HepG2 (cell line): ENCODE measurements around the gene METAP1D. TPM values are rescaled to one million over a fixed set of nuclear protein-coding genes. Genes with fewer than 3 reads are reported as not detected.

Experiments
- AKNA ChIP-seq: sonication (generic); formaldehyde crosslinking; IDR thresholded peaks from 2 replicates; pipeline ENCODE4 v1.4.0; 2020; ENCODE audit warnings: missing genetic modification reagents, borderline replicate concordance
- CENPT ChIP-seq: sonication (generic); formaldehyde crosslinking; IDR thresholded peaks from 2 replicates; pipeline ENCODE4 v1.8.0; 2022; ENCODE audit warnings: low read depth, mild to moderate bottlenecking, moderate library complexity, missing genetic modification reagents
- CTCF ChIP-seq: sonication (generic); formaldehyde crosslinking; IDR thresholded peaks from 2 replicates; pipeline ENCODE4 v1.5.0; 2020; ENCODE audit warnings: mild to moderate bottlenecking, missing genetic modification reagents, moderate library complexity
- HNRNPL ChIP-seq: fragments of 200-400 bp; formaldehyde crosslinking; IDR thresholded peaks from 2 replicates; pipeline ENCODE4 v1.6.1; 2017; ENCODE audit warnings: mild to moderate bottlenecking, low read depth, low read length
- HNRNPLL ChIP-seq: fragments of 200-400 bp; formaldehyde crosslinking; IDR thresholded peaks from 2 replicates; pipeline ENCODE4 v1.6.1; 2017; ENCODE audit warnings: mild to moderate bottlenecking, low read depth, low read length; ENCODE audit not compliant: poor library complexity, severe bottlenecking
- LBX2 ChIP-seq: sonication (generic); formaldehyde crosslinking; IDR thresholded peaks from 2 replicates; pipeline ENCODE4 v1.5.0; 2020; ENCODE audit warnings: missing genetic modification reagents, mild to moderate bottlenecking, borderline replicate concordance
- MAX ChIP-seq: IDR thresholded peaks from 2 replicates; pipeline ENCODE4 v1.6.1; 2012; ENCODE audit warnings: inconsistent platforms
- MYNN ChIP-seq: sonication (generic); formaldehyde crosslinking; IDR thresholded peaks from 2 replicates; pipeline ENCODE4 v1.4.0; 2020; ENCODE audit warnings: mild to moderate bottlenecking, low read depth, missing genetic modification reagents
- REPIN1 ChIP-seq: sonication (generic); formaldehyde crosslinking; IDR thresholded peaks from 2 replicates; pipeline ENCODE4 v1.8.0; 2022; ENCODE audit warnings: missing genetic modification reagents, low read depth, mild to moderate bottlenecking, borderline replicate concordance
- SAP130 ChIP-seq: IDR thresholded peaks from 2 replicates; pipeline ENCODE4 v1.6.1; 2016; ENCODE audit warnings: low read depth
- SUZ12 ChIP-seq: fragments of 150-350 bp; IDR thresholded peaks from 2 replicates; pipeline ENCODE4 v1.6.1; 2014; ENCODE audit warnings: low read depth, low read length
- TFE3 ChIP-seq: IDR thresholded peaks from 2 replicates; pipeline ENCODE4 v1.6.1; 2016
- TIGD3 ChIP-seq: sonication (generic); formaldehyde crosslinking; IDR thresholded peaks from 2 replicates; pipeline ENCODE4 v1.5.1; 2020; ENCODE audit warnings: mild to moderate bottlenecking, missing genetic modification reagents, borderline replicate concordance
- ZBTB14 ChIP-seq: sonication (generic); formaldehyde crosslinking; IDR thresholded peaks from 2 replicates; pipeline ENCODE4 v1.4.0; 2020; ENCODE audit warnings: missing genetic modification reagents
- ZKSCAN1 ChIP-seq: fragments of 150-350 bp; IDR thresholded peaks from 2 replicates; pipeline ENCODE4 v1.6.1; 2014; ENCODE audit warnings: low read length
- ZNF580 ChIP-seq: IDR thresholded peaks from 2 replicates; pipeline ENCODE4 v1.6.1; 2016; ENCODE audit warnings: low read depth, borderline replicate concordance
- polyA plus RNA-seq, 8 experiments: library from polyadenylated mRNA; depleted of rRNA in 3 of 8; stranded (reverse) in 7 of 8; unstranded in 1 of 8; fragments of >200 nt; fragmentation: Illumina TruSeq in 4 of 8; extraction: Trizol in 4 of 8; gene quantifications; 2 replicates each; pipeline versions ENCODE4 v1.2.1 to v1.2.3, GENCODE V29; 2011 to 2016; ENCODE audit warnings: low read depth in 4 of 8, missing spikeins in 1 of 8, mixed read lengths in 1 of 8; ENCODE audit not compliant: insufficient read depth in 1 of 8
- total RNA-seq, 5 experiments: library from RNA; depleted of rRNA; stranded (reverse); fragments of >200 nt; fragmentation: Illumina TruSeq; extraction: Trizol; gene quantifications; 2 replicates each; pipeline ENCODE4 v1.2.3, GENCODE V29; 2016; ENCODE audit warnings: low read depth in 1 of 5

METAP1D gene
- total and polyA plus RNA-seq, 2 of the 13 experiments (the other 11 are each of a cell fraction or from before 2014, with no cell fraction given), result 14.7 to 21.6 TPM

- TF ChIP-seq TFE3 (no peak), ZNF580 (CRISPR knock-in tag) (peak; percentile 64; the same call in 1 of the 2 replicates), ZKSCAN1 (no peak), CENPT (CRISPR knock-in tag) (no peak), AKNA (no peak), HNRNPLL (peak; percentile 58), CTCF (CRISPR knock-in tag) (peak; percentile 96), SUZ12 (0 out of 2 replicates have a peak, but pooled peaks have one; percentile 5), REPIN1 (CRISPR knock-in tag) (peak; percentile 69; the same call in 1 of the 2 replicates), TIGD3 (CRISPR knock-in tag) (no peak), SAP130 (CRISPR knock-in tag) (peak; percentile 64; the same call in 1 of the 2 replicates), ZBTB14 (CRISPR knock-in tag) (no peak), MYNN (CRISPR knock-in tag) (no peak), HNRNPL (no peak), LBX2 (CRISPR knock-in tag) (no peak), MAX (peak; percentile 62; the same call in 1 of the 2 replicates)
These were observed 103.9 kb downstream of the METAP1D start (continued) for GRCh38 chr2:172103471-172104272.
